ENCODE measurements around the gene UBL4A. TPM values are rescaled to one million over a fixed set of nuclear protein-coding genes. Genes with fewer than 3 reads are reported as not detected.

UBL4A gene
- total and polyA plus RNA-seq, 12 donors: 18.3 to 95.6 (median 51.6) TPM

- no peaks in the 10 kb centered on the region for H3K36me3 ChIP-seq (replicated peaks in 1 of 2)
- TF ChIP-seq POLR2A (IDR thresholded peaks at IDR 0.05) (no peak), CTCF (IDR thresholded peaks at IDR 0.05) (no peak)
- no peaks in the 10 kb centered on the region for H3K4me1 ChIP-seq (replicated peaks in 1 of 2)
- no peaks in the 10 kb centered on the region for H3K9me3 ChIP-seq (replicated peaks in 1 of 3)
- no peaks in the 10 kb centered on the region for H3K27me3 ChIP-seq
- intact Hi-C loops (cut with DNase I): no loop called here
- 3 to 42% (median 20%) methylated on average over 23 to 38 of the region's 65 CpGs for WGBS, 4 donors
- peak in 1 of 7 donors; percentile 32 for DNase-seq
- peak overlapping the region in 2 of 5 donors; percentile 66 to 84 for H3K27ac ChIP-seq
- H3K4me3 ChIP-seq: peak overlapping the region in 1 of 4 donors; percentile 66
Observed at GRCh38 chrX:154457491-154458115, 28.8 kb downstream of the UBL4A start.

- H3K27me3 ChIP-seq: no peaks in the 10 kb centered on the region
- H3K4me1 ChIP-seq (replicated peaks in 1 of 2): no peaks in the 10 kb centered on the region
- no peaks in the 10 kb centered on the region for H3K9me3 ChIP-seq (replicated peaks in 1 of 3)
- 91 to 93% (median 92%) methylated on average over 5 to 9 of the region's 9 CpGs for WGBS, 4 donors
- TF ChIP-seq POLR2A (IDR thresholded peaks at IDR 0.05): no peak
- TF ChIP-seq CTCF (IDR thresholded peaks at IDR 0.05): no peak
- peaks cover 0 to 31% of the 10 kb centered on the region in 2 donors for H3K36me3 ChIP-seq (replicated peaks in 1 of 2)
- intact Hi-C loops (cut with DNase I): no loop called here
- no peak overlapping the region for H3K4me3 ChIP-seq
- no peak for DNase-seq
- no peak overlapping the region for H3K27ac ChIP-seq
Observed at GRCh38 chrX:154452823-154453222, 33.6 kb downstream of the UBL4A start.

- H3K4me3 ChIP-seq: no peak overlapping the region
- H3K27me3 ChIP-seq: no peaks in the 10 kb centered on the region
- TF ChIP-seq CTCF (IDR thresholded peaks at IDR 0.05) (no peak), POLR2A (IDR thresholded peaks at IDR 0.05) (no peak)
- intact Hi-C loops (cut with DNase I): no loop called here
- H3K9me3 ChIP-seq (replicated peaks in 1 of 3): no peaks in the 10 kb centered on the region
- H3K4me1 ChIP-seq (replicated peaks in 1 of 2): peaks cover 0 to 6% of the 10 kb centered on the region in 2 donors
- DNase-seq: no peak
- no peak overlapping the region for H3K27ac ChIP-seq
- peaks cover 0 to 31% of the 10 kb centered on the region in 2 donors for H3K36me3 ChIP-seq (replicated peaks in 1 of 2)
- 87 to 93% (median 91%) methylated on average over 3 to 17 of the region's 17 CpGs for WGBS, 4 donors
Observed at GRCh38 chrX:154450312-154450711, 36.1 kb downstream of the UBL4A start.

- intact Hi-C loops (cut with DNase I): no loop called here
- TF ChIP-seq CTCF (IDR thresholded peaks at IDR 0.05): no peak
- no peak for TF ChIP-seq POLR2A (IDR thresholded peaks at IDR 0.05)
- no peak for DNase-seq
- no peak overlapping the region for H3K27ac ChIP-seq
- peaks cover 0 to 13% of the 10 kb centered on the region in 2 donors for H3K4me1 ChIP-seq (replicated peaks in 1 of 2)
- H3K27me3 ChIP-seq: no peaks in the 10 kb centered on the region
- no peaks in the 10 kb centered on the region for H3K9me3 ChIP-seq (replicated peaks in 1 of 3)
- no peak overlapping the region for H3K4me3 ChIP-seq
- 85 to 94% (median 88%) methylated on average over 14 to 18 of the region's 18 CpGs; no CpG with 5 or more reads in 1 of the 4 donors for WGBS, 4 donors
- peaks cover 0 to 31% of the 10 kb centered on the region in 2 donors for H3K36me3 ChIP-seq (replicated peaks in 1 of 2)
Observed at GRCh38 chrX:154449618-154450017, 36.8 kb downstream of the UBL4A start.
